ENCODE data around the gene PRPS1. TPM values are rescaled to one million over a fixed set of nuclear protein-coding genes. Genes with fewer than 3 reads are reported as not detected.

PRPS1 gene
- total RNA-seq, 1 donor from 2014 or later: 19.9 TPM

- Histone ChIP-seq H3K36me3 (no peaks in the 10 kb centered on the region), H3K4me3 (peak overlapping the region; percentile 53 to 59), H3K27ac (peak overlapping the region; percentile 58), H3K9me3 (no peaks in the 10 kb centered on the region), H3K27me3 (no peaks in the 10 kb centered on the region), H3K4me1 (peaks cover 5% of the 10 kb centered on the region)
- DNase-seq (ENCODE audit: extremely low spot score in 2 of 2): no peak
- intact Hi-C loops (cut with DNase I): no loop called here
- no peak for TF ChIP-seq POLR2A (IDR thresholded peaks at IDR 0.05)
- peak in 1 of 2 donors; percentile 74 for TF ChIP-seq POLR2AphosphoS5 (IDR thresholded peaks at IDR 0.05; ENCODE audit: insufficient read depth in 1 of 2, low read depth in 1 of 2)
- TF ChIP-seq CTCF (IDR thresholded peaks at IDR 0.05): no peak
Measured at GRCh38 chrX:107628662-107629539, 591 bp downstream of the PRPS1 start.

- Histone ChIP-seq H3K4me3 (peak overlapping the region; percentile 53 to 59), H3K27me3 (no peaks in the 10 kb centered on the region), H3K9me3 (no peaks in the 10 kb centered on the region), H3K36me3 (no peaks in the 10 kb centered on the region), H3K4me1 (peaks cover 5% of the 10 kb centered on the region), H3K27ac (no peak overlapping the region)
- DNase-seq (ENCODE audit: extremely low spot score in 2 of 2): no peak
- intact Hi-C loops (cut with DNase I): no loop called here
- TF ChIP-seq POLR2AphosphoS5 (IDR thresholded peaks at IDR 0.05; ENCODE audit: insufficient read depth in 1 of 2, low read depth in 1 of 2) (no peak), POLR2A (IDR thresholded peaks at IDR 0.05) (no peak), CTCF (IDR thresholded peaks at IDR 0.05) (no peak)
Measured at GRCh38 chrX:107629540-107629909, 1.2 kb downstream of the PRPS1 start.

DNA sequence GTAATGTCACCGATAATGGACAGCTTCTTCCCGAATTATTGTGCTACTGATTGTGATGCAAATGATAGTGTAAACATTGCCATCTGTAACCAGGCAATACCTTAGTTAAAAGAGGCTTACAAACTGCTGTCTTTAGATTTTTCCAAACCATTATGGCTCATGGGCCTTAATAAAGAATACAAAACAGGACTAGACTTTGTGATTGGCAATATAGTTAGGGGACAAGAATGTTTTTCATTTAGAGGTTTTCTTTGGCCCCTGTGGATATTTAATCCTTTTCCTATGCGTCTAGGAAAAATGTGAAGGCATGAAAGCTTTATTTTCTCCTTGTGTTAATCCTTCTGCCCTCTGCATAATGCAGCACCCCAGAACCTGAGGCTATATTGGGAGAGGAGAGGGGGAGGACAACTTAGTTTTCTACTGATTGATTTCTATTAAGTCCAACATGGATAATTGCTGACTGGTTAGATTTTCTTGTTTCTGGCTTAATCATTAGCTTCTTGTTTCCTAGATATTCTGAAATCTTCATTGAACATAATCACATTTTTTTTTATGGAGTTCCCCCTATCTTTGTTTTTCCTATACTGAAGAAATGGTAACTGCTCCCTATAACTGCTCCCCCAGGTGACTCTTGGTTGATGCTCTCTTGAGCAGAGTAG, 1.9 kb downstream of the PRPS1 start:
- no peaks in the 10 kb centered on the region for H3K36me3 ChIP-seq
- TF ChIP-seq POLR2AphosphoS5 (IDR thresholded peaks at IDR 0.05; ENCODE audit: insufficient read depth in 1 of 2, low read depth in 1 of 2): no peak
- TF ChIP-seq POLR2A (IDR thresholded peaks at IDR 0.05): no peak
- TF ChIP-seq CTCF (IDR thresholded peaks at IDR 0.05): no peak
- no peak for DNase-seq (ENCODE audit: extremely low spot score in 2 of 2)
- intact Hi-C loops (cut with DNase I): no loop called here
- no peak overlapping the region for H3K4me3 ChIP-seq
- H3K27ac ChIP-seq: no peak overlapping the region
- H3K9me3 ChIP-seq: no peaks in the 10 kb centered on the region
- H3K4me1 ChIP-seq: peaks cover 5% of the 10 kb centered on the region
- H3K27me3 ChIP-seq: no peaks in the 10 kb centered on the region

- Histone ChIP-seq H3K36me3 (no peaks in the 10 kb centered on the region), H3K4me3 (no peak overlapping the region), H3K4me1 (peaks cover 5% of the 10 kb centered on the region), H3K27me3 (no peaks in the 10 kb centered on the region), H3K27ac (no peak overlapping the region), H3K9me3 (no peaks in the 10 kb centered on the region)
- DNase-seq (ENCODE audit: extremely low spot score in 2 of 2): no peak
- intact Hi-C loops (cut with DNase I): no loop called here
- no peak for TF ChIP-seq POLR2AphosphoS5 (IDR thresholded peaks at IDR 0.05; ENCODE audit: insufficient read depth in 1 of 2, low read depth in 1 of 2)
- TF ChIP-seq POLR2A (IDR thresholded peaks at IDR 0.05): no peak
- TF ChIP-seq CTCF (IDR thresholded peaks at IDR 0.05): no peak
Measured at GRCh38 chrX:107632346-107632745, 4.0 kb downstream of the PRPS1 start.

DNA sequence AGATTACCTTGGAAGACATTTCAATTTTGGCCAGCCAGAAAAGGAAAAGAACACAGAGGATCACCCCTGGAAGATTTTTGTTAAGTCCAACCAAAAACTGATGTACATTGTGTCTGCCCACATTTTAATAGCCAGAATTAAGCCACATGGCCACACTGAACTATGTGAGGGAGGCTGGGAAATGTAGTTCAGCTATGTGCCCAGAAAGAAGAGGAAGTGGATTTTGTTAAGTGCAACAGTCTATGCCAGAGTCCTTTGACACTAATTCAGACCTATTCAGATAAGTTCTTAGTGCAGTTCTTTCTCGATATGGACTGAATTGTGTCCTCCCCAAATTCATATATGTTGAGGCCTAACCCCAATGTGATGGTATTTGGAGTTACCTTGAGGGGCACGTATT, 18.4 kb downstream of the PRPS1 start:
- H3K27ac ChIP-seq: no peak overlapping the region
- H3K9me3 ChIP-seq: no peaks in the 10 kb centered on the region
- peaks cover 0 to 4% of the 10 kb centered on the region in 2 donors for H3K36me3 ChIP-seq
- DNase-seq (ENCODE audit: extremely low spot score in 2 of 2): no peak
- no peak overlapping the region for H3K4me3 ChIP-seq
- H3K27me3 ChIP-seq: no peaks in the 10 kb centered on the region
- intact Hi-C loops (cut with DNase I): no loop called here
- no peak for TF ChIP-seq POLR2AphosphoS5 (IDR thresholded peaks at IDR 0.05; ENCODE audit: insufficient read depth in 1 of 2, low read depth in 1 of 2)
- no peak for TF ChIP-seq CTCF (IDR thresholded peaks at IDR 0.05)
- no peak for TF ChIP-seq POLR2A (IDR thresholded peaks at IDR 0.05)
- no peaks in the 10 kb centered on the region for H3K4me1 ChIP-seq

Data from vagina (tissue), 2 donors.